GM18499 (cell line): ENCODE measurements around the gene SERPINE1.
"Not testable (repeated sequence)": the region's sequence is repeated elsewhere in the genome, so short reads cannot be mapped to it uniquely, and the experiment has no call there.

ENCODE experiments used
- ATAC-seq: cut with Tn5 transposase; IDR thresholded peaks from one replicate; pipeline ENCODE4 v1.9.1; 2021; ENCODE audit warnings: moderate number of reproducible peaks; ENCODE audit not compliant: insufficient read depth, unreplicated experiment

SERPINE1 gene

GRCh38 chr7:101121991-101122932 lies 4.6 kb upstream of the SERPINE1 start:
- no peak for ATAC-seq

- ATAC-seq = no peak
These were observed 3.8 kb upstream of the SERPINE1 start for GRCh38 chr7:101122933-101123702.

GRCh38 chr7:101123703-101124068 lies 3.2 kb upstream of the SERPINE1 start:
- no peak for ATAC-seq

DNA sequence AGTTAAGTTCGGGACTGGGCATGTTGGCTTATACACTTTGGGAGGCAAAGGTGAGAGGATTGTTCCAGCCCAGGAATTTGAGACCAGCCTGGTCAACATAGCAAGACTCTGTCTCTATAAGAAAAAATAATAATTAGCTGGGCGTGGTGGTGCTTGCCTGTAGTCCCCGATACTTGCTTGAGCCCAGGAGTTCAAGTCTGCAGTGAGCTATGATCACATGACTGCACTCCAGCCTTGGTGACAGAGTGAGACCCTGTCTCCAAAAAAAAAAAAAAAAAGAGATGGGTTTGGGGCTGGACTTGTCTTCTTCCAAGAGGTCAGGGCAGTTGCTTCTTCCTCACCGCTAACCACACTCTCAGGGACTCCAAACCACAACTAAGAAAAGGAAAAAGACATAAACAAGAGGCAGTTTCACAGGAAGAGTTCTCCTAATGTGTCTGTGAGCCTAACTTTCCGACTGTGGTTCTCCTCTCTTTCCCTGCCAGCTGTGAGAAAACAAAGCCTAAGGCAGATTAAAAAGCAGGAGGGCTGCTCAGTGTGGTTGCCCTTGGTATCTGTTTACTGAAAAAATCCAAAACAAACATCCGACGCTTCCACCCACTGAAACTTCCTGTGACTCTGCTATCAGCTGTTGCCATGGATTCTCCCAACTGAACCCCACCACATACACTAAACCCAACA lies 2.4 kb upstream of the SERPINE1 start:
- no peak for ATAC-seq

GRCh38 chr7:101125989-101126650 lies 784 bp upstream of the SERPINE1 start:
- ATAC-seq = no peak

GRCh38 chr7:101127460-101128039 lies 646 bp downstream of the SERPINE1 start:
- ATAC-seq = no peak

GRCh38 chr7:101128040-101128834 lies 1.3 kb downstream of the SERPINE1 start:
- ATAC-seq = no peak

GRCh38 chr7:101129603-101130117 lies 2.8 kb downstream of the SERPINE1 start:
- ATAC-seq = no peak

DNA sequence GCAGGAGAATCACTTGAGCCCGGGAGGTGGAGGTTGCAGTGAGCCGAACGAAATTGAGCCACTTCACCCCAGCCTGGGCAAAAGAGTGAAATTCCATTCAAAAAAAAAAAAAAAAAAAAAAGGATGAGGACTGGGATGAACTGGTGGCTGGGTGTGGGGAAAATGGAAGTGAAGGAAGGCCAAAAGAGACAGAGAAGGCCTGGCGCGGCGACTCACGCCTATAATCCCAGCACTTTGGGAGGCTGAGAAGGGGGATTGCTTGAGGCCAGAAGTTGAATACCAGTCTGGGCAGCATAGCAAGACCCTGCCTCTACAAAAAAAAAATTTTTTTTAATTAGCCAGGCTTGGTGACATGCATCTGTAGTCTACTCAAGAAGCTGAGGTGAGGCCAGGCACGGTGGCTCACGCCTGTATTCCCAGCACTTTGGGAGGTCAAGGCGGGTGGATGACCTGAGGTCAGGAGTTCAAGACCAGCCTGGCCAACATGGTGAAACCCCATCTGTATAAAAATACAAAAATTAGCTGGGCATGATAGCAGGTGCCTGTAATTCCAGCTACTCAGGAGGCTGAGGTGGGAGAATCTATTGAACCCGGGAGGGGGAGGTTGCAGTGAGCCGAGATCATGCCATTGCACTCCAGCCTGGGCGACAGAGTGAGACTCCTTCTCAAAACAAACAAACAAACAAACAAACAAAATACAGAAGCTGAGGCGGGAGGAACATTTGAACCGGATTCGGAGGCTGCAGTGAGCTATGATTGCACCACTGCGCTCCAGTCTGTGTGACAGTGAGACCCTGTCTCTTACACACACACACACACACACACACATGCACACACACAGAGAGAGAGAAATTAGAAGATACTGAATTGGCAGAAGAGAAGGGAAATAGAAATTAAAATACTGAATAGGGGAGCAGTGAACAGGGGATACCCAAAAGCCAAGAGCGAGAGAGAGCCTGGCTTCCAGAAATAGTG lies 6.0 kb downstream of the SERPINE1 start:
- not testable (repeated sequence) for ATAC-seq

DNA sequence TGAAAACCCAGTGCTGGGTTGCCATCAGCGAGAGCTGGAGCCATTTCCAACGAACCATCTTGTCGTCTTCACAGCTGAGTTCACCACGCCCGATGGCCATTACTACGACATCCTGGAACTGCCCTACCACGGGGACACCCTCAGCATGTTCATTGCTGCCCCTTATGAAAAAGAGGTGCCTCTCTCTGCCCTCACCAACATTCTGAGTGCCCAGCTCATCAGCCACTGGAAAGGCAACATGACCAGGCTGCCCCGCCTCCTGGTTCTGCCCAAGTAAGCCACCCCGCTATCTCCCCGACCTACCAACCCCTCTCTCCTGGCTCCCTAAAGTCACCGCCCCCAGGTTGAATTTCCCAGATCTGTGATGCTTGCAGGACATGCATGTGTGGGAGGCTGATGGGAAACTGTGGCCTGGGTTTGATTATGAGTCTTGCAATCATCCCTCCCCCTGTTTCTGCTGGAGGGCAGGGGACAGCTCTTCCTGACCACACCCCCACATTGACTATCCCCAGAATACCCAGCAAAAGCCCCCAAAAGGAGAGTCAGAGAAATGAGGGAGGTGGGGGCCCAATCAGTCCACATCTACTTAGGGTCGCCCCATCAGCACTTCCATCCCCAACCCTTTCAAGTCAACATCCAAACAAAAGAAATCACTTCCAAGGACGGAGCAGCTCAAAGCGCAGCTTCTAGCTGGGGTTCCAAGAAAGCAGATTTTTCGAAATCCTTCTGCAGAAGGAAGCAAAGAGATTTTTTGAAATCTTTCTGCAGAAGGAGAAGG lies 6.9 kb downstream of the SERPINE1 start:
- ATAC-seq = no peak

DNA sequence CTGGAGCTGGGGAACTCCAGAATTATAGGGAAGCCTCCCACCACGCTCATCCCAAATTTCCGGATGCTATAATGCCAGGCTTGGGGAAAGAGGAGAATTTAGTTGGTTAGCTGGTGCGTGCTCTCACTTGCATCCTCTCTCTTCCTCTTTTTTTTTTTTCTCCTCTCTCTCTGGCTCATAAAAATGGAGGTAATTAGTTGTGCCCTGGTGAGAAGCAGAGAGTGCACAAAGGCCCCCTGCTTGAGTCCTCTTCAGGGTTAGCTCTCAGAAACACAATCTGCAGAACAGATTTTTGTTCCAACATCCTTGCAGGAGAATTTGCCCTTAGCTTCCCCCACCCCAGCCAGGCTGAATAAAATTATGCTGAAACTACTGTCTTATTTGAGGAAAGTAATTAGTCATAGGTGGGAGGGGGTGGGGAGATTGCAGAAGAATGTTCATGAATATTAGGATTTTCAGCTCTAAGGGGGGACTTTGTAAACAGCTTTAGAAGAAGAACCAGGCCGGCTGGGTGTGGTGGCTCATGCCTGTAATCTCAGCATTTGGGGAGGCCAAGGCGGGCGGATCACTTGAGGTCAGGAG lies 7.6 kb downstream of the SERPINE1 start:
- ATAC-seq = no peak

DNA sequence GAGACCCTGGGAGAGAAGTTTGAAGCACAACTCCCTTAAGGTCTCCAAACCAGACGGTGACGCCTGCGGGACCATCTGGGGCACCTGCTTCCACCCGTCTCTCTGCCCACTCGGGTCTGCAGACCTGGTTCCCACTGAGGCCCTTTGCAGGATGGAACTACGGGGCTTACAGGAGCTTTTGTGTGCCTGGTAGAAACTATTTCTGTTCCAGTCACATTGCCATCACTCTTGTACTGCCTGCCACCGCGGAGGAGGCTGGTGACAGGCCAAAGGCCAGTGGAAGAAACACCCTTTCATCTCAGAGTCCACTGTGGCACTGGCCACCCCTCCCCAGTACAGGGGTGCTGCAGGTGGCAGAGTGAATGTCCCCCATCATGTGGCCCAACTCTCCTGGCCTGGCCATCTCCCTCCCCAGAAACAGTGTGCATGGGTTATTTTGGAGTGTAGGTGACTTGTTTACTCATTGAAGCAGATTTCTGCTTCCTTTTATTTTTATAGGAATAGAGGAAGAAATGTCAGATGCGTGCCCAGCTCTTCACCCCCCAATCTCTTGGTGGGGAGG lies 10.8 kb downstream of the SERPINE1 start:
- ATAC-seq = no peak

DNA sequence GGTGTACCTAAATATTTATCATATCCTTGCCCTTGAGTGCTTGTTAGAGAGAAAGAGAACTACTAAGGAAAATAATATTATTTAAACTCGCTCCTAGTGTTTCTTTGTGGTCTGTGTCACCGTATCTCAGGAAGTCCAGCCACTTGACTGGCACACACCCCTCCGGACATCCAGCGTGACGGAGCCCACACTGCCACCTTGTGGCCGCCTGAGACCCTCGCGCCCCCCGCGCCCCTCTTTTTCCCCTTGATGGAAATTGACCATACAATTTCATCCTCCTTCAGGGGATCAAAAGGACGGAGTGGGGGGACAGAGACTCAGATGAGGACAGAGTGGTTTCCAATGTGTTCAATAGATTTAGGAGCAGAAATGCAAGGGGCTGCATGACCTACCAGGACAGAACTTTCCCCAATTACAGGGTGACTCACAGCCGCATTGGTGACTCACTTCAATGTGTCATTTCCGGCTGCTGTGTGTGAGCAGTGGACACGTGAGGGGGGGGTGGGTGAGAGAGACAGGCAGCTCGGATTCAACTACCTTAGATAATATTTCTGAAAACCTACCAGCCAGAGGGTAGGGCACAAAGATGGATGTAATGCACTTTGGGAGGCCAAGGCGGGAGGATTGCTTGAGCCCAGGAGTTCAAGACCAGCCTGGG lies 11.4 kb downstream of the SERPINE1 start:
- no peak for ATAC-seq

DNA sequence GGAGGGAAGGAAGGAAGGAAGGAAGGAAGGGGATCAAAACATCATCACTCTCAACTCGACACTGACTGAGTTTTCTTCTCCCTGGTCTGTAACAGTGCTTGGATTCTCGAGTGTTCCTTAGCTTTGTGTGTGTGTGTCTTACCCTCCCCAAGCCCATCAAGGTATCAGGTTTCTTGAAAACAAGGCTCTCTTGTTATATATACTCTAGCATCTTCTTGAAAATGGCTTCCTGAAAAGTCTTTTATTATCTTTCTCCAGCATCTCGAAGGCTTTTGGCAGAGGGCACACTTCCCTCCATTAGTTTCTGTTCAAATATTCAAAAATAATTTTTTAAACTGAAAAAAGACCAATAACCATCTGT lies 13.4 kb downstream of the SERPINE1 start:
- no peak for ATAC-seq

GRCh38 chr7:101140746-101141382 lies 14.0 kb downstream of the SERPINE1 start:
- no peak for ATAC-seq
